Tibial artery (tissue), 4 donors: ENCODE results near the gene SGCA.

Source experiments
- DNase-seq, 2 donors: peaks; one replicate each; pipeline ENCODE4 v3.0.0-alpha.2; 2019
- H3K27ac ChIP-seq, 2 donors: fragments of 200-600 bp; sonication (generic) in 1 of 2; 1 replicate in 1 of 2; 2 replicates in 1 of 2; pipeline ENCODE4 v1.5.1; 2018 to 2019; ENCODE audit warnings: mild to moderate bottlenecking in 1 of 2
- H3K27me3 ChIP-seq, 2 donors: fragments of 200-600 bp; sonication (generic) in 1 of 2; one replicate each; pipeline versions ENCODE4 v1.5.1 to v1.6.0; 2016 to 2019
- H3K36me3 ChIP-seq, 3 donors: fragments of 200-600 bp; sonication (generic) in 2 of 3; one replicate each; pipeline ENCODE4 v1.5.1; 2016 to 2019; ENCODE audit warnings: mild to moderate bottlenecking in 2 of 3
- H3K4me1 ChIP-seq, 4 donors: fragments of 200-600 bp; sonication (generic) in 2 of 4; 1 replicate in 3 of 4; 2 replicates in 1 of 4; pipeline ENCODE4 v1.5.1; 2016 to 2019
- H3K4me3 ChIP-seq, 2 donors: fragments of 200-600 bp; sonication (generic) in 1 of 2; 1 replicate in 1 of 2; 2 replicates in 1 of 2; pipeline ENCODE4 v1.5.1; 2018 to 2019; ENCODE audit warnings: mild to moderate bottlenecking in 2 of 2
- H3K9me3 ChIP-seq, 3 donors: fragments of 200-600 bp; sonication (generic) in 1 of 3; one replicate each; pipeline ENCODE4 v1.5.1; 2016 to 2019
- intact Hi-C: fragments of 100-400 bp; cut with DNase I; formaldehyde crosslinking; loops from one replicate; pipeline ENCODE4 v1.15.0; 2023; ENCODE audit warnings: low total_unique reads
- TF ChIP-seq, protein P1 (sequence below), 2 experiments: fragments of 200-600 bp in 1 of 2; fragments of 450-650 bp in 1 of 2; IDR thresholded peaks; one replicate each; pipeline ENCODE4 v1.5.1; 2017 to 2019; ENCODE audit warnings: antibody characterized with exemption in 2 of 2, mild to moderate bottlenecking in 1 of 2, moderate library complexity in 1 of 2

SGCA gene

DNA sequence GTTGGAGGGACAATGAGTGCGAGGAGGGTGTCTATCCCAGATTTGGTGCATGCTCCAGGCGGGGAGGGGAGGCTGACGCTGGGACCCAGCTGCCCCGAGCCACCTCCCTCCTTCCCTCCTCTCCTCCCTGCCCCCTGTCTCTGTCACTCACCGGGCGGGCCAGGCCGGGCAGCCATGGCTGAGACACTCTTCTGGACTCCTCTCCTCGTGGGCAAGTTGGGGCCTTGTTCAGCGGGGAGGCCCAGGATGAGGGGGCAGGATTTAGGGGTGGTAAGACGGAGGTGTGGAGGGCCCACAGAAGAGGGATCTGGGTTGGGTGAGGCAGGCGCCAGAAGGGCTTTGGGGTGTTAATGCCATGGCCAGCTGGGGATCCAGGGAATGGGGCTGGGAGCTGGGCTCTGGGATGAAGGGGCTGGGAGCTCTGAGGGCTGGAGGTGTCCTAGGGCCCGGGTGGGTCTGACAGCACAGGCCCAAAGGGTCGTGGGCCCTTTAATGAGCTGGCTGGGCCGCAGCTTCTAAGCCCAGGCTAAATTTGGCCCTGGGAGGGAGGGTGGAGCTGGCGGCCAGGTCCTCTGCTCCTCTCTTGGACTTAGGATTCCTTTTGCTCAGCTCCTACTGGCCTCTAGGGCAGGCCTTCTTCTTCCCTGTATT is at the start of gene SGCA:
Gene SGCA, plus strand, starts transcription at position 139 of the 651 bp plus-strand sequence. Its CDS starts 36 bp downstream, at position 175.
- H3K36me3 ChIP-seq: peaks cover 0 to 13% (median 5%) of the 10 kb centered on the region in 3 donors
- H3K4me3 ChIP-seq: peak within 1 kb of the TSS; percentile 52 to 60
- DNase-seq: peak in 1 of 2 donors; percentile 88
- intact Hi-C loops: loop anchor here (10.0 kb wide), 1 partner anchor 51 kb away; no protein-coding TSS in a partner anchor
- H3K27ac ChIP-seq: peak within 1 kb of the TSS; percentile 98 to 99
- TF ChIP-seq, protein P1, sequence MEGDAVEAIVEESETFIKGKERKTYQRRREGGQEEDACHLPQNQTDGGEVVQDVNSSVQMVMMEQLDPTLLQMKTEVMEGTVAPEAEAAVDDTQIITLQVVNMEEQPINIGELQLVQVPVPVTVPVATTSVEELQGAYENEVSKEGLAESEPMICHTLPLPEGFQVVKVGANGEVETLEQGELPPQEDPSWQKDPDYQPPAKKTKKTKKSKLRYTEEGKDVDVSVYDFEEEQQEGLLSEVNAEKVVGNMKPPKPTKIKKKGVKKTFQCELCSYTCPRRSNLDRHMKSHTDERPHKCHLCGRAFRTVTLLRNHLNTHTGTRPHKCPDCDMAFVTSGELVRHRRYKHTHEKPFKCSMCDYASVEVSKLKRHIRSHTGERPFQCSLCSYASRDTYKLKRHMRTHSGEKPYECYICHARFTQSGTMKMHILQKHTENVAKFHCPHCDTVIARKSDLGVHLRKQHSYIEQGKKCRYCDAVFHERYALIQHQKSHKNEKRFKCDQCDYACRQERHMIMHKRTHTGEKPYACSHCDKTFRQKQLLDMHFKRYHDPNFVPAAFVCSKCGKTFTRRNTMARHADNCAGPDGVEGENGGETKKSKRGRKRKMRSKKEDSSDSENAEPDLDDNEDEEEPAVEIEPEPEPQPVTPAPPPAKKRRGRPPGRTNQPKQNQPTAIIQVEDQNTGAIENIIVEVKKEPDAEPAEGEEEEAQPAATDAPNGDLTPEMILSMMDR (IDR thresholded peaks at IDR 0.05): peak; percentile 9 to 39
- no peaks in the 10 kb centered on the region for H3K9me3 ChIP-seq
- peaks cover 0 to 66% (median 52%) of the 10 kb centered on the region in 4 donors for H3K4me1 ChIP-seq
- no peaks in the 10 kb centered on the region for H3K27me3 ChIP-seq

DNA sequence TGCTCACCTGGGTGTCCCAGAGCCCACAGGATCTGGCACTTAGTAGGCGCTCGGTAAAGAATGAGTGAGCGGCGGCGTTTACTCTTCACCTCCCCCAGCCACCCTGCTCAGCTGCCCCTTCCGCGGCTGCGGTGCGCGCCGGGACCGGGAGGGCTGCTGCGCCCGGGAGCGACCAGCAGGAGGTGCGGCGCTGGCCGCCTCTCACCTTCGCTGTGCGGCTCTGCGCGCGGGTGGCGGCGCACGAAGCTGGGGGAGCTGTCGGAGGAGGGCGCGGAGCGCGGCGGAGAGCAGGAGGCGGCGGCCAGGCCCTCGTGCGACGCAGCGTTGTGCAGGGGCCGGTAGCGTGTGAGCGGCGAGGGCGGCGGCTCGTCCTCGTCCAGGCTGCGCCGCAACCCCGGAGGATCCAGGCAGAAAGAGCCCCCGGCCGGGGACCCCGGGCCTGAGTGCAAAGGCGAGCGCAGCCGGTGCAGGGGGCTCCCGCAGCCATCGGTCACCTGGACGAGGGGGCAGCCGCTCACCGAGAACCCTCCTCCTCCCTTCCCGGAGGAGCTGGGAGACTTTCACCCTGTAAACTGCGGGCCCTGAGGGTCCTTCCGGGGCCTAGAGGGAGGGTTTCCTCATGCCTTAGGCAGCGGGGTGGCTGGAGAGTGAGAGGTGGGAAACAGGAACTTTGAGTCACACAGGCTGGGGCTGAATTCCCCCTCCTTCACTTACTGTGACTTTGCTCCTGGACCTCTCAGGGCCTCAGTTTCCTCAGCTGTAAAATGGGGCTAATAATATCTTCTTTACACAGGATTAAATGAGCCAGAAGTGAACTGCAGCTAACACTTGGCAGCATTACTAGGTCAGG is 48.4 kb upstream of the SGCA start:
- H3K27ac ChIP-seq: peak overlapping the region in 1 of 2 donors; percentile 20
- H3K9me3 ChIP-seq: no peaks in the 10 kb centered on the region
- intact Hi-C loops: loop anchor here (10.0 kb wide), 1 partner anchor 47 kb away; the partner anchor contains the start of gene SGCA
- H3K4me1 ChIP-seq: peaks cover 6 to 26% (median 17%) of the 10 kb centered on the region in 4 donors
- TF ChIP-seq, protein P1 (IDR thresholded peaks at IDR 0.05): peak; percentile 67 to 72
- no peaks in the 10 kb centered on the region for H3K27me3 ChIP-seq
- H3K36me3 ChIP-seq: no peaks in the 10 kb centered on the region
- peak in 1 of 2 donors; percentile 75 for DNase-seq
- peak overlapping the region; percentile 8 to 36 for H3K4me3 ChIP-seq

DNA sequence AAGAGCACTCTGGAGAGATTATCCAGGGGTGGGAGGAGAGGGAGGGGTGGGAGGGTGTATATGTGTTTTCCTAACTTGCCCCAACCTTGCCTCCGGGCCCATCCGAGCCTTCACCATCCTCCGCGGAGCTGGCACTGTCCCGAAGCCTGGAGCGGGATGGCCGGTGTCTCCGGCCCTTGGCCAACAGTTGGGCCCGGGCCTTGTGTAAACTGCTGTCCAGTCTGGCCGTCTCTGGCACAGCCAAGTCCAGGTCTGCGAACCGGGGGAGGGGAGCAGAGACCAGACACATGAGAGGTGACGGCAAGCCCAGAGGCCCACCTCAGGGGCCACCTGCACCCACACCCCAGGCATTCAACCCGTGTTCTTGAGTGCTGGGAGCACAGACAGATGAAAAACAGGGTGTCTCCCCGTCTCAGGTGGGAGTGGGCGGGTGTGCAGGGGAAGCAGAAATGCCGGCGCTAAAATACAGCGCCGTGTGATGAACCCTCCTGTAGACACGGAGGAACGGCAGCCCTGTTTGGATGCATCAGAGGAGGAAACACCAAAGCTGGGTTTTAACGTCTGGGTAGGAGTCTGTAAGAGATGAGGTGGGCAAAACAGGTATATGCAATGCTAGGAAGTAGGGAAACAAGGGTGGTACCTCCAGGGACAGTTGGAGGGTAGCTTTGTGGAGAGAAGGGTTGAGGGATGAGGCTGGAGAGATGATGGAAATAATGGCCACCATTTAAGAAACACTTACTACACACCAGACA is 47.6 kb upstream of the SGCA start:
- intact Hi-C loops: loop anchor here (10.0 kb wide), 1 partner anchor 47 kb away; the partner anchor contains the start of gene SGCA
- DNase-seq: no peak
- Histone ChIP-seq H3K36me3 (no peaks in the 10 kb centered on the region), H3K27ac (no peak overlapping the region), H3K4me3 (no peak overlapping the region), H3K4me1 (peaks cover 0 to 18% (median 8%) of the 10 kb centered on the region in 4 donors), H3K27me3 (no peaks in the 10 kb centered on the region), H3K9me3 (no peaks in the 10 kb centered on the region)
- TF ChIP-seq, protein P1 (IDR thresholded peaks at IDR 0.05): no peak

GRCh38 chr17:50118828-50119218 is 47.0 kb upstream of the SGCA start:
- Histone ChIP-seq H3K4me3 (no peak overlapping the region), H3K36me3 (no peaks in the 10 kb centered on the region), H3K27me3 (no peaks in the 10 kb centered on the region), H3K27ac (no peak overlapping the region), H3K9me3 (no peaks in the 10 kb centered on the region), H3K4me1 (peaks cover 0 to 15% (median 7%) of the 10 kb centered on the region in 4 donors)
- TF ChIP-seq, protein P1 (IDR thresholded peaks at IDR 0.05): no peak
- intact Hi-C loops: loop anchor here (10.0 kb wide), 1 partner anchor 46 kb away; the partner anchor contains the start of gene SGCA
- no peak for DNase-seq
